ES-I3 (cell line): Measurements from ENCODE around the gene BCAN.

Experiments used
- H3K36me3 ChIP-seq: 2 replicates; pipeline ENCODE4 v1.6.1; 2013; ENCODE audit warnings: mild to moderate bottlenecking, low read length, control low read depth, moderate library complexity; ENCODE audit not compliant: insufficient read depth
- H3K4me1 ChIP-seq: 2 replicates; pipeline ENCODE4 v1.6.1; 2013; ENCODE audit warnings: mild to moderate bottlenecking, control low read depth, low read length; ENCODE audit not compliant: insufficient read depth
- H3K9ac ChIP-seq: 2 replicates; pipeline ENCODE4 v1.6.1; 2013; ENCODE audit warnings: low read depth, mild to moderate bottlenecking, low read length, moderate library complexity
- H3K9me3 ChIP-seq: 2 replicates; pipeline ENCODE4 v1.6.1; 2013; ENCODE audit warnings: mild to moderate bottlenecking, low read length, moderate library complexity; ENCODE audit not compliant: control insufficient read depth, insufficient read depth

Gene BCAN

GRCh38 chr1:156658496-156658895, 16.6 kb downstream of the BCAN start:
- Histone ChIP-seq H3K9me3 (no peaks in the 10 kb centered on the region), H3K4me1 (peaks cover 46% of the 10 kb centered on the region)

GRCh38 chr1:156658945-156659574, 17.1 kb downstream of the BCAN start:
- Histone ChIP-seq H3K36me3 (no peaks in the 10 kb centered on the region), H3K9me3 (no peaks in the 10 kb centered on the region), H3K9ac (no peak overlapping the region), H3K4me1 (peaks cover 52% of the 10 kb centered on the region)

More at GRCh38 chr1:156658496-156658895, 16.6 kb downstream of the BCAN start:
- no peaks in the 10 kb centered on the region for H3K36me3 ChIP-seq
- H3K9ac ChIP-seq, result no peak overlapping the region

- Histone ChIP-seq H3K9ac (no peak overlapping the region), H3K9me3 (no peaks in the 10 kb centered on the region), H3K4me1 (peaks cover 58% of the 10 kb centered on the region), H3K36me3 (no peaks in the 10 kb centered on the region)
Measured at GRCh38 chr1:156659661-156659987, 17.7 kb downstream of the BCAN start.

GRCh38 chr1:156659988-156660751, 18.3 kb downstream of the BCAN start:
- peak overlapping the region; percentile 37 for H3K9ac ChIP-seq
- H3K4me1 ChIP-seq, result peaks cover 59% of the 10 kb centered on the region
- H3K9me3 ChIP-seq, result no peaks in the 10 kb centered on the region
- H3K36me3 ChIP-seq, result no peaks in the 10 kb centered on the region

- Histone ChIP-seq H3K9ac (peak overlapping the region; percentile 37), H3K9me3 (no peaks in the 10 kb centered on the region), H3K4me1 (peaks cover 59% of the 10 kb centered on the region), H3K36me3 (no peaks in the 10 kb centered on the region)
Measured at GRCh38 chr1:156660752-156661112, 18.8 kb downstream of the BCAN start.

- Histone ChIP-seq H3K9ac (peak overlapping the region; percentile 37; the same call in 1 of the 2 replicates), H3K4me1 (peaks cover 73% of the 10 kb centered on the region), H3K9me3 (no peaks in the 10 kb centered on the region), H3K36me3 (no peaks in the 10 kb centered on the region)
Measured at GRCh38 chr1:156662005-156662799, 20.3 kb downstream of the BCAN start.

- no peaks in the 10 kb centered on the region for H3K9me3 ChIP-seq
- no peaks in the 10 kb centered on the region for H3K36me3 ChIP-seq
- peak overlapping the region; percentile 2; the same call in 1 of the 2 replicates for H3K9ac ChIP-seq
- H3K4me1 ChIP-seq, result peaks cover 78% of the 10 kb centered on the region
Measured at GRCh38 chr1:156662800-156663055, 20.8 kb downstream of the BCAN start.

GRCh38 chr1:156663178-156663577, 21.3 kb downstream of the BCAN start:
- Histone ChIP-seq H3K9ac (peak overlapping the region; percentile 24; the same call in 1 of the 2 replicates), H3K36me3 (no peaks in the 10 kb centered on the region), H3K9me3 (no peaks in the 10 kb centered on the region), H3K4me1 (peaks cover 83% of the 10 kb centered on the region)

GRCh38 chr1:156664046-156664766, 22.3 kb downstream of the BCAN start:
- Histone ChIP-seq H3K36me3 (no peaks in the 10 kb centered on the region), H3K4me1 (peaks cover 84% of the 10 kb centered on the region), H3K9ac (peak overlapping the region; percentile 26), H3K9me3 (no peaks in the 10 kb centered on the region)

GRCh38 chr1:156664767-156665411, 23.0 kb downstream of the BCAN start:
- peak overlapping the region; percentile 26 for H3K9ac ChIP-seq
- H3K4me1 ChIP-seq, result peaks cover 85% of the 10 kb centered on the region
- H3K9me3 ChIP-seq, result no peaks in the 10 kb centered on the region
- H3K36me3 ChIP-seq, result no peaks in the 10 kb centered on the region

- H3K4me1 ChIP-seq, result peaks cover 87% of the 10 kb centered on the region
- H3K36me3 ChIP-seq, result no peaks in the 10 kb centered on the region
- no peak overlapping the region for H3K9ac ChIP-seq
- no peaks in the 10 kb centered on the region for H3K9me3 ChIP-seq
Measured at GRCh38 chr1:156665539-156665938, 23.6 kb downstream of the BCAN start.

GRCh38 chr1:156666862-156667609, 25.1 kb downstream of the BCAN start:
- H3K4me1 ChIP-seq, result peaks cover 73% of the 10 kb centered on the region
- H3K9me3 ChIP-seq, result no peaks in the 10 kb centered on the region
- H3K36me3 ChIP-seq, result peaks cover 5% of the 10 kb centered on the region; the same call in 1 of the 2 replicates
- H3K9ac ChIP-seq, result no peak overlapping the region

- H3K4me1 ChIP-seq, result peaks cover 67% of the 10 kb centered on the region
- no peaks in the 10 kb centered on the region for H3K9me3 ChIP-seq
- H3K9ac ChIP-seq, result no peak overlapping the region
- peaks cover 11% of the 10 kb centered on the region; the same call in 1 of the 2 replicates for H3K36me3 ChIP-seq
Measured at GRCh38 chr1:156667610-156667967, 25.7 kb downstream of the BCAN start.
